CD8-positive, alpha-beta memory T cell (primary cell): ENCODE results near the gene LEMD3. TPM values are rescaled to one million over a fixed set of nuclear protein-coding genes. Genes with fewer than 3 reads are reported as not detected.
A peak's percentile ranks its signal among the peaks of the same experiment; 100 is the strongest.

ENCODE experiments used
- CTCF ChIA-PET: fragments of 350-600 bp; sonication (Branson Sonifier 250); formaldehyde crosslinking; loops from one replicate; lab custom pipeline; 2021; ENCODE audit warnings: antibody characterized with exemption; lab: Charles Lee
- POLR2A ChIA-PET: fragments of 350-600 bp; sonication (Branson Sonifier 250); formaldehyde crosslinking; loops from one replicate; lab custom pipeline; 2021; ENCODE audit warnings: antibody characterized with exemption; lab: Charles Lee
- DNase-seq, 5 donors: peaks; one replicate each; pipeline versions ENCODE4 v3.0.0 to v3.0.0-alpha.2; 2020 to 2022; ENCODE audit warnings: mixed read lengths in 1 of 5
- H3K27ac ChIP-seq: one replicate; pipeline ENCODE4 v1.7.0; 2013; ENCODE audit warnings: low read depth, mild to moderate bottlenecking, low read length, moderate library complexity
- H3K27me3 ChIP-seq: 2 replicates; pipeline ENCODE4 v1.7.0; 2013; ENCODE audit warnings: low read length, mild to moderate bottlenecking; ENCODE audit not compliant: insufficient read depth, poor library complexity, severe bottlenecking
- H3K36me3 ChIP-seq: 2 replicates; pipeline ENCODE4 v1.7.0; 2013; ENCODE audit warnings: mild to moderate bottlenecking, low read length, moderate library complexity; ENCODE audit not compliant: insufficient read depth
- H3K4me1 ChIP-seq: 2 replicates; pipeline ENCODE4 v1.7.0; 2013; ENCODE audit warnings: mild to moderate bottlenecking, low read length, moderate library complexity; ENCODE audit not compliant: insufficient read depth
- H3K4me3 ChIP-seq: 2 replicates; pipeline ENCODE4 v1.7.0; 2013; ENCODE audit warnings: mild to moderate bottlenecking, low read length
- H3K9me3 ChIP-seq: 2 replicates; pipeline ENCODE4 v1.7.0; 2013; ENCODE audit warnings: mild to moderate bottlenecking, low read length
- H3K27ac Mint-ChIP-seq, 8 donors: one replicate each; pipeline ENCODE4 v1.8.0; 2020 to 2021; ENCODE audit warnings: mixed read lengths in 8 of 8, mild to moderate bottlenecking in 6 of 8, inconsistent platforms in 3 of 8, moderate library complexity in 3 of 8
- H3K27me3 Mint-ChIP-seq, 2 donors: one replicate each; pipeline ENCODE4 v1.8.0; 2020 to 2021; ENCODE audit warnings: mixed read lengths in 2 of 2, mild to moderate bottlenecking in 1 of 2, moderate library complexity in 1 of 2
- H3K36me3 Mint-ChIP-seq, 3 donors: one replicate each; pipeline ENCODE4 v1.8.0; 2020 to 2021; ENCODE audit warnings: mixed read lengths in 3 of 3, inconsistent platforms in 1 of 3, mild to moderate bottlenecking in 1 of 3
- H3K4me1 Mint-ChIP-seq, 3 donors: one replicate each; pipeline ENCODE4 v1.8.0; 2020 to 2021; ENCODE audit warnings: mixed read lengths in 3 of 3, inconsistent platforms in 1 of 3, mild to moderate bottlenecking in 1 of 3
- H3K4me3 Mint-ChIP-seq, 7 donors: one replicate each; pipeline ENCODE4 v1.8.0; 2020 to 2021; ENCODE audit warnings: mixed read lengths in 7 of 7, mild to moderate bottlenecking in 6 of 7, moderate library complexity in 4 of 7, inconsistent platforms in 2 of 7
- H3K9me3 Mint-ChIP-seq, 5 donors: one replicate each; pipeline ENCODE4 v1.8.0; 2020 to 2022; ENCODE audit warnings: mixed read lengths in 5 of 5, mild to moderate bottlenecking in 3 of 5, moderate library complexity in 2 of 5, inconsistent platforms in 1 of 5
- polyA plus RNA-seq: library from polyadenylated mRNA; unstranded; fragments of 300-500 nt; fragmentation: Illumina TruSeq; gene quantifications from one replicate; pipeline ENCODE4 v1.2.3, GENCODE V29; 2021
- total RNA-seq, 2 experiments: library from RNA; stranded (reverse); gene quantifications; one replicate each; pipeline ENCODE4 v1.2.3, GENCODE V29; 2021

LEMD3 gene
- total and polyA plus RNA-seq, 3 experiments from 2014 or later = 26.4 to 28.0 (median 26.8) TPM

DNA sequence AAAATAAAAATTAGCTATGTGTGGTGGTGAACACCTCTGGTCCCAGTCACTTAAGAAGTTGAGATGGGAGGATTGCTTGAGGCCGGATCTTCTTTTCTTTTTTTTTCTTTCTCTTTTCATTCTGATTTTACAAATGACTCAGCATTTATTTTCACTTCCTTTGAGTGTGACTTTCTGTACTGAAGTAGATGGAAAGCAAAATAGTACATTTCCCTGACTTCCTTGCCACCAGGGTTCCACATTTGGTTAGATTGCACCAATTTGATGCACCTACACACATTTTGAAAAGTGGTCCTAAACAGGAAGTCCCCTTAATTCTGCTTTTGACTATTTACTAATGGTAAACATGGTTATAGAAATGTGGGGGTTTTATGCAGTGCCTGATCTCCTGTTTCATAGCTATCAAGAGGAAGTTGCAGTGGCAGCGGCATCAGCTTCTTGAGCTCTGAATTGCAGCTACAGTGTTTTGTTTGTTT, 13.0 kb upstream of the LEMD3 start:
- Mint-ChIP-seq H3K4me1 (peaks cover 11 to 16% (median 16%) of the 10 kb centered on the region in 3 donors), H3K4me3 (peak overlapping the region in 6 of 7 donors; percentile 1 to 59 (median 8)), H3K27ac (peak overlapping the region in 7 of 8 donors; percentile 2 to 77 (median 29)), H3K27me3 (peaks cover 7 to 20% of the 10 kb centered on the region in 2 donors), H3K9me3 (no peaks in the 10 kb centered on the region), H3K36me3 (no peaks in the 10 kb centered on the region)
- no peaks in the 10 kb centered on the region for H3K9me3 ChIP-seq
- CTCF ChIA-PET = interaction anchor here (3.6 kb wide), 1 partner anchor 12 kb away, joined by 19 read pairs; the partner anchor contains the start of gene LEMD3
- H3K36me3 ChIP-seq = no peaks in the 10 kb centered on the region
- POLR2A ChIA-PET = interaction anchor here (0.7 to 2.4 kb wide), 2 partner anchors 13 to 16 kb away, joined by 7 to 22 read pairs; partner anchors contain the start of gene LEMD3
- H3K27ac ChIP-seq = no peak overlapping the region
- H3K4me3 ChIP-seq = no peak overlapping the region
- H3K27me3 ChIP-seq = no peaks in the 10 kb centered on the region
- peaks cover 10% of the 10 kb centered on the region for H3K4me1 ChIP-seq
- DNase-seq = peak in 2 of 5 donors; percentile 11 to 12

GRCh38 chr12:65157091-65157490, 12.3 kb upstream of the LEMD3 start:
- Histone ChIP-seq H3K27me3 (peaks cover 3% of the 10 kb centered on the region), H3K4me1 (peaks cover 10% of the 10 kb centered on the region), H3K36me3 (no peaks in the 10 kb centered on the region), H3K27ac (no peak overlapping the region), H3K4me3 (no peak overlapping the region), H3K9me3 (no peaks in the 10 kb centered on the region)
- ChIA-PET POLR2A (interaction anchor here (2.4 kb wide), 1 partner anchor 12 kb away, joined by 22 read pairs; the partner anchor contains the start of gene LEMD3), CTCF (interaction anchor here (3.6 kb wide), 1 partner anchor 12 kb away, joined by 19 read pairs; the partner anchor contains the start of gene LEMD3)
- Mint-ChIP-seq H3K27ac (peak overlapping the region in 4 of 8 donors; percentile 7 to 77 (median 29)), H3K9me3 (no peaks in the 10 kb centered on the region), H3K4me1 (peaks cover 11 to 16% (median 16%) of the 10 kb centered on the region in 3 donors), H3K4me3 (peak overlapping the region in 2 of 7 donors; percentile 13 to 24), H3K27me3 (peaks cover 7 to 24% of the 10 kb centered on the region in 2 donors), H3K36me3 (no peaks in the 10 kb centered on the region)
- no peak for DNase-seq

DNA sequence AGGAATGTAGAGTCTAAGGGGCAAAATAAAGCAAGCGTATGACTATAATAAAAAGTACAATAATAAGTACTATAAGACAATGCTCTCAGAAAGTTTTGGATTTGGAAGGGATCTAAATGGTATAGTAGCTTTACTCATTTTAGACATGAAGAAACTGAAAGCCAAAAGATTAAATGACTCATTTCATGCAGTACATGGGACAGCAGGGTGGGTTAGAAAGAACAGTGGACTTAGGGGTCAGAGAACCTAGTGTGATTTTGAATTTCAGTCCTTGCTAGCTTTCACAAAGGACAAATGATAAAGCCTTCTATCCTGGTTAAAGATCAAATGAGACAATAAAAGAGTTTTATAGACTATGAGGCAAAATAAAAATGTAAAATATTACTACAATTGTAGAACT, 6.8 kb upstream of the LEMD3 start:
- Histone ChIP-seq H3K4me3 (no peak overlapping the region), H3K27ac (no peak overlapping the region), H3K36me3 (no peaks in the 10 kb centered on the region), H3K4me1 (no peaks in the 10 kb centered on the region), H3K9me3 (no peaks in the 10 kb centered on the region), H3K27me3 (peaks cover 3% of the 10 kb centered on the region)
- peaks cover 9 to 44% of the 10 kb centered on the region in 2 donors for H3K27me3 Mint-ChIP-seq
- no peaks in the 10 kb centered on the region for H3K9me3 Mint-ChIP-seq
- H3K27ac Mint-ChIP-seq = no peak overlapping the region
- CTCF ChIA-PET = no interaction called here
- no peaks in the 10 kb centered on the region for H3K36me3 Mint-ChIP-seq
- H3K4me1 Mint-ChIP-seq = no peaks in the 10 kb centered on the region
- POLR2A ChIA-PET = no interaction called here
- H3K4me3 Mint-ChIP-seq = no peak overlapping the region
- no peak for DNase-seq

- Histone ChIP-seq H3K36me3 (no peaks in the 10 kb centered on the region), H3K4me1 (peaks cover 6% of the 10 kb centered on the region), H3K4me3 (no peak overlapping the region), H3K9me3 (no peaks in the 10 kb centered on the region), H3K27ac (no peak overlapping the region), H3K27me3 (peaks cover 3% of the 10 kb centered on the region)
- Mint-ChIP-seq H3K36me3 (peaks cover 0 to 6% (median 0%) of the 10 kb centered on the region in 3 donors), H3K27me3 (peaks cover 11 to 44% of the 10 kb centered on the region in 2 donors), H3K27ac (no peak overlapping the region), H3K9me3 (no peaks in the 10 kb centered on the region), H3K4me1 (peaks cover 6 to 12% (median 11%) of the 10 kb centered on the region in 3 donors), H3K4me3 (no peak overlapping the region)
- POLR2A ChIA-PET = no interaction called here
- no peak for DNase-seq
- CTCF ChIA-PET = interaction anchor here (1.2 to 2.0 kb wide), 2 partner anchors 11 to 22 kb away, joined by 4 to 6 read pairs; no protein-coding TSS in a partner anchor
These were observed 5.1 kb upstream of the LEMD3 start for GRCh38 chr12:65164244-65164643.

DNA sequence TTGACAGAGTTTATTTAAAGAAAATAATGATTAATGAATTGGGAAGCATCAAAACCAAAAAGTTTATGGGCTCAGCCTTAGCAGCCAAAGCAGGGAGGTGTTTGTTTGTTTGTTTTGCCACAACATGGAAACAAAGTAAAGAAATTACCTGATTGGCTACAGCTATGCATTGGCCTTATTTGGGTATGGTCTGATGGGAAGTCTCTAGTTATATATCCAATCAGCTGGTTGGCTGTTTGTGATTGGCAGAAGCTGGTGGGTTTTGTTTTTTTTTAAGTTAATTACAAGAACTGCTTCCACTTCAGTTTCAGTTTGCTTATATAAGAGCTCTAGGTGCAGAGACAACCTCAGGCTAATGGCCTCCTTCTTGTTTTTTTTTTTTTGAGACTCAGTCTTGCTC, 4.6 kb upstream of the LEMD3 start:
- no peaks in the 10 kb centered on the region for H3K36me3 ChIP-seq
- ChIA-PET CTCF (interaction anchor here (1.2 to 2.0 kb wide), 2 partner anchors 11 to 22 kb away, joined by 4 to 6 read pairs; no protein-coding TSS in a partner anchor), POLR2A (no interaction called here)
- H3K4me3 ChIP-seq = no peak overlapping the region
- peaks cover 0 to 9% (median 0%) of the 10 kb centered on the region in 3 donors for H3K36me3 Mint-ChIP-seq
- no peak overlapping the region for H3K27ac Mint-ChIP-seq
- no peaks in the 10 kb centered on the region for H3K9me3 Mint-ChIP-seq
- no peak for DNase-seq
- peaks cover 13 to 41% of the 10 kb centered on the region in 2 donors for H3K27me3 Mint-ChIP-seq
- peaks cover 6% of the 10 kb centered on the region for H3K4me1 ChIP-seq
- H3K27ac ChIP-seq = no peak overlapping the region
- peaks cover 3% of the 10 kb centered on the region for H3K27me3 ChIP-seq
- no peaks in the 10 kb centered on the region for H3K9me3 ChIP-seq
- H3K4me1 Mint-ChIP-seq = peaks cover 9 to 13% (median 13%) of the 10 kb centered on the region in 3 donors
- no peak overlapping the region for H3K4me3 Mint-ChIP-seq

DNA sequence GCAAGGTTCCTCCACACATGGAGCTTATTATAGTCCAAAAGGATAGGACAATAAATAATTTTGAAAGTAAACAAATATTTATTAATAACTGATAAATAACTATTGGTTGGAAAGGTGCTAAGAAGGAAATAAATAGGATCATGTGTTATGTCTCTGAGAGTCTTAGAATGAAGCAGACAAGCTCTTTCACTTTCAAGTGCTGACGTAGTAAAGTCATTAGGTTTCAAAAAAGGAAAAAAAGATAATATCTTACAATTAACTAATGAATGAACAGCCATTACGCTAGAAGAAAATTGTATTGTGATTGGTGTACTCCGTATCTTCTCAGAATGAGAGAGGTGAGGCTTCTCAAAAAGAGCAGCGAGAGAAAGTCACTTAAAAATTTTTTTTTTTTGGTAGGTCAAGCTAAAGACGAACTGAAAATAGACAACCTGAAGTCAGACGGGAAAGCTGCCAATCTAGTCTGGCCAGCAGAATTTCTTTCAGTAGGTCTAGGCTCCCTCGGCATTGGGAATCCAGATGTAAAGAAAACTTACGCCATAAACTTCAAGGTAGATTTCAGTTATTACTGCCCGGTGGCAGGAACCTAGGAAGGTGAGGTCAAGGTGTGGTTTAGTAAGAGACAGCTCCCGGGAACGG, 583 bp upstream of the LEMD3 start:
- H3K36me3 ChIP-seq = no peaks in the 10 kb centered on the region
- H3K4me3 ChIP-seq = peak overlapping the region; percentile 79
- H3K4me3 Mint-ChIP-seq = peak overlapping the region; percentile 94 to 100 (median 99)
- CTCF ChIA-PET = interaction anchor here (1.0 to 1.8 kb wide), 7 partner anchors 12 to 1000 kb away, joined by 3 to 19 read pairs (median 4); no protein-coding TSS in a partner anchor
- POLR2A ChIA-PET = interaction anchor here (0.8 to 1.9 kb wide), 9 partner anchors 12 to 1001 kb away, joined by 3 to 22 read pairs (median 4); partner anchors contain the start of genes GNS, LLPH, TMBIM4 and XPOT
- peak in 1 of 5 donors; percentile 30 for DNase-seq
- H3K9me3 ChIP-seq = no peaks in the 10 kb centered on the region
- peaks cover 5% of the 10 kb centered on the region in 2 donors for H3K27me3 Mint-ChIP-seq
- peaks cover 13 to 39% (median 22%) of the 10 kb centered on the region in 3 donors for H3K4me1 Mint-ChIP-seq
- H3K36me3 Mint-ChIP-seq = peaks cover 0 to 32% (median 5%) of the 10 kb centered on the region in 3 donors
- peaks cover 38% of the 10 kb centered on the region for H3K4me1 ChIP-seq
- peak overlapping the region; percentile 98 to 100 (median 100) for H3K27ac Mint-ChIP-seq
- H3K27me3 ChIP-seq = no peaks in the 10 kb centered on the region
- peak overlapping the region; percentile 81 for H3K27ac ChIP-seq
- no peaks in the 10 kb centered on the region for H3K9me3 Mint-ChIP-seq

DNA sequence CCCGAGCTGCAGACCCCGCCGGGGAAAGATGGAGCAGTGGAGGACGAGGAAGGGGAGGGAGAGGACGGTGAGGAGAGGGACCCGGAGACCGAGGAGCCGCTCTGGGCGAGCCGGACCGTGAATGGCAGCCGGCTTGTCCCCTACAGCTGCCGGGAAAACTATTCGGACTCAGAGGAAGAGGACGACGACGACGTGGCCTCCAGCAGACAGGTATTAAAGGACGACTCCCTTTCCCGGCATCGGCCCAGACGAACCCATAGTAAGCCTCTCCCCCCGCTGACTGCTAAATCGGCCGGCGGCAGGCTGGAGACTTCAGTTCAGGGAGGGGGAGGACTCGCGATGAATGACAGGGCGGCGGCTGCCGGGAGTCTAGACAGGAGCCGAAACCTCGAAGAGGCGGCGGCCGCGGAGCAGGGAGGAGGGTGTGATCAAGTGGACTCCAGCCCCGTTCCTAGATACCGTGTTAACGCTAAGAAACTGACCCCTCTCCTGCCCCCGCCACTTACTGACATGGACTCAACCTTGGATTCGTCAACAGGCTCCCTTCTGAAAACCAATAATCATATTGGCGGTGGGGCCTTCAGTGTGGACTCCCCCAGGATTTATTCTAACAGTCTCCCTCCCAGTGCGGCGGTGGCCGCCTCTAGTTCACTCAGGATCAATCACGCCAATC, 962 bp downstream of the LEMD3 start:
- Histone ChIP-seq H3K4me1 (peaks cover 51% of the 10 kb centered on the region), H3K9me3 (no peaks in the 10 kb centered on the region), H3K27ac (peak overlapping the region; percentile 81), H3K4me3 (peak overlapping the region; percentile 79), H3K36me3 (peaks cover 3% of the 10 kb centered on the region), H3K27me3 (no peaks in the 10 kb centered on the region)
- Mint-ChIP-seq H3K9me3 (no peaks in the 10 kb centered on the region), H3K36me3 (peaks cover 0 to 32% (median 5%) of the 10 kb centered on the region in 3 donors), H3K27ac (peak overlapping the region; percentile 88 to 99 (median 96)), H3K27me3 (peaks cover 3 to 4% of the 10 kb centered on the region in 2 donors), H3K4me3 (peak overlapping the region; percentile 88 to 100 (median 93)), H3K4me1 (peaks cover 13 to 40% (median 22%) of the 10 kb centered on the region in 3 donors)
- DNase-seq = peak; percentile 57 to 80 (median 66)
- CTCF ChIA-PET = interaction anchor here (1.1 to 1.3 kb wide), 2 partner anchors 11 to 999 kb away, joined by 3 to 4 read pairs; no protein-coding TSS in a partner anchor
- POLR2A ChIA-PET = interaction anchor here (1.7 kb wide), 1 partner anchor 47 kb away, joined by 4 read pairs; no protein-coding TSS in a partner anchor
